ENCODE measurements around the gene CRB1. TPM values are rescaled to one million over a fixed set of nuclear protein-coding genes. Genes with fewer than 3 reads are reported as not detected.

Gene CRB1
- total RNA-seq, 1 donor from 2014 or later = not detected

DNA sequence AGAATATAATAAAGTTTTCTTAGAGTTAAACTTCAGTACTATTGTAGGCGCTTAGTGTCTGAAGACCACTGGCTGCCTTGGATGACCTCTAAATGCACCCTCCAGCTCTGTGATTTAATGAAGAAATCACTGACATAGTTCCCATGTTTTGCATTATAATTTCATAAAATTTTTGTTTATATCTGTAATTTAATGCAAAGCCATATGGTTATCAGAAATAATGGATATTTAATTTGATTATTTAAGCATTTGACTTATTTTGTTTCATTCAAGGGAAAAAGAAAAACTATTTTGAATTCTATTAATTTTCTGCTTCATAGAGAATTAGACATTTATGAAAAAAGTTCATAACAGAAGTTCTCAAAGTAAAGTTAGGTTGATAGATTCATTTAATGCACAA is 18.6 kb downstream of the CRB1 start:
- TF ChIP-seq CTCF (IDR thresholded peaks at IDR 0.05; ENCODE audit: unreplicated experiment) = no peak
- DNase-seq (ENCODE audit: low spot score, unreplicated experiment) = no peak
- no peaks in the 10 kb centered on the region for H3K36me3 Mint-ChIP-seq (ENCODE audit: insufficient read depth)
- H3K4me3 Mint-ChIP-seq (ENCODE audit: low read depth) = no peak overlapping the region
- H3K4me1 Mint-ChIP-seq (ENCODE audit: low read depth) = peaks cover 7% of the 10 kb centered on the region
- no peaks in the 10 kb centered on the region for H3K27me3 Mint-ChIP-seq
- no peak overlapping the region for H3K27ac Mint-ChIP-seq
- no peaks in the 10 kb centered on the region for H3K9me3 Mint-ChIP-seq (ENCODE audit: low read depth)

DNA sequence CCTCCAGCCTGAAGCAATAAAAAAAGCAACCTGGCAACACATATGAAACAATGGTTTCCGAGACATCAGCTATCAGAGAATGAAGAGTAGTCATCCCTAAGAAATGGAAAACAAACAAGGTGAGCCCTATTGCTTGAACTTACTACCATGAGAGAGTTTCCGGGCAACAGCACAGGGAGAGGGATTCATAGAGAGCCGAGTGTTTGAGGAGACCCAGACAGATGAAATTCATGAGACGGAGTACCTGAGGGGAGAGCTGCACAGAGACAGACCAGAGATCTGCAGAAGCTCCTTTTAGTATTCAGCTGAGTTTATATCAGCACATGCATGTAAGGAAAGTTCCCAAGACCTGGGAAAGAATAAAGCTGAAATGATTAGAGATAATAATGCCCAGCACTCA is 19.8 kb downstream of the CRB1 start:
- Mint-ChIP-seq H3K4me3 (ENCODE audit: low read depth) (no peak overlapping the region), H3K36me3 (ENCODE audit: insufficient read depth) (no peaks in the 10 kb centered on the region), H3K9me3 (ENCODE audit: low read depth) (peaks cover under 1% of the 10 kb centered on the region), H3K4me1 (ENCODE audit: low read depth) (peaks cover 8% of the 10 kb centered on the region), H3K27me3 (no peaks in the 10 kb centered on the region), H3K27ac (no peak overlapping the region)
- DNase-seq (ENCODE audit: low spot score, unreplicated experiment) = no peak
- no peak for TF ChIP-seq CTCF (IDR thresholded peaks at IDR 0.05; ENCODE audit: unreplicated experiment)

DNA sequence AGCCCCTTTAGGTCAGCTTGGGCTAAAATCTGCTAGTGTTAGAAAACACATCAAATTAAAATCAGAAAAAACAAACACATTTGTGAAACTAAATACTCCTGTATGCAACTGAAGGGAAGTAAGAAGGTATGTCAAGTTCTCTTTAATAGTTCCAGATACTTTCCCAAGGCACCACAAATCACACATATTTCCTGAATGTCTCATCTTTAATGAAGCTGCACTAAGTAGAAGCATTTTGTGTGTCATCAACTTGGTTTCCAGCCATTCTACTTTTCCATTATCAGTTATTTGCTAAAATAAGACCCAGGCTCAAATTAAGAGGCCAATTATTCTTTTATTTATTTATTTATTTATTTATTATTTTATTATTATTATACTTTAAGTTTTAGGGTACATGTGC is 34.7 kb downstream of the CRB1 start:
- no peak overlapping the region for H3K27ac Mint-ChIP-seq
- TF ChIP-seq CTCF (IDR thresholded peaks at IDR 0.05; ENCODE audit: unreplicated experiment) = no peak
- H3K4me3 Mint-ChIP-seq (ENCODE audit: low read depth) = no peak overlapping the region
- H3K36me3 Mint-ChIP-seq (ENCODE audit: insufficient read depth) = no peaks in the 10 kb centered on the region
- no peak for DNase-seq (ENCODE audit: low spot score, unreplicated experiment)
- peaks cover 5% of the 10 kb centered on the region for H3K4me1 Mint-ChIP-seq (ENCODE audit: low read depth)
- H3K27me3 Mint-ChIP-seq = peaks cover 3% of the 10 kb centered on the region
- no peaks in the 10 kb centered on the region for H3K9me3 Mint-ChIP-seq (ENCODE audit: low read depth)

DNA sequence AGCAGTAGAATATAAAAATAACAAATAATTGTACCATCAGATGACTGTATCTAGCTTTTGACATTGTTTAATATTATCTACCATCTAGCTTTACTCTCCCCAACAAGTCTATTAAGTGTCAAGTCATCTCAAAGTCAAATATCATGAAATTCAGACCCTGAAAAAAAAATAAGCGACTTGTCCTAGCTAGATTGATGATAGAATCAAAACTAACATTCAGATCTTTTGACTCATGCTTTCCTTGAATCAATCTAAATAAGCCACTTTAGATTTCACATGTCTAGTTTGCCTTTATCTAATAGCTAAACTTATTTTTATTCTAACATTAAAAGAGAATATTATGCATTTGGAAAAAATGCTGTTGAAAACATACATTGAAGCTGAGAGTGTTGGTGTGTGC is 35.4 kb downstream of the CRB1 start:
- Mint-ChIP-seq H3K4me1 (ENCODE audit: low read depth) (peaks cover 5% of the 10 kb centered on the region), H3K36me3 (ENCODE audit: insufficient read depth) (no peaks in the 10 kb centered on the region)
- TF ChIP-seq CTCF (IDR thresholded peaks at IDR 0.05; ENCODE audit: unreplicated experiment) = no peak

GRCh38 chr1:197304638-197305200 is 36.7 kb downstream of the CRB1 start:
- Mint-ChIP-seq H3K4me3 (ENCODE audit: low read depth) (no peak overlapping the region), H3K27ac (no peak overlapping the region), H3K27me3 (peaks cover 3% of the 10 kb centered on the region), H3K4me1 (ENCODE audit: low read depth) (peaks cover 5% of the 10 kb centered on the region), H3K9me3 (ENCODE audit: low read depth) (no peaks in the 10 kb centered on the region), H3K36me3 (ENCODE audit: insufficient read depth) (no peaks in the 10 kb centered on the region)
- no peak for DNase-seq (ENCODE audit: low spot score, unreplicated experiment)
- no peak for TF ChIP-seq CTCF (IDR thresholded peaks at IDR 0.05; ENCODE audit: unreplicated experiment)

More for the DNA sequence above, 35.4 kb downstream of the CRB1 start:
- peaks cover 3% of the 10 kb centered on the region for H3K27me3 Mint-ChIP-seq
- H3K27ac Mint-ChIP-seq = no peak overlapping the region
- no peak overlapping the region for H3K4me3 Mint-ChIP-seq (ENCODE audit: low read depth)
- no peaks in the 10 kb centered on the region for H3K9me3 Mint-ChIP-seq (ENCODE audit: low read depth)
- DNase-seq (ENCODE audit: low spot score, unreplicated experiment) = no peak

All from progenitor cell of endocrine pancreas (in vitro differentiated cells).